Activated naive CD8-positive, alpha-beta T cell treated with anti-CD3 and anti-CD28 coated beads, Interleukin-2, amount 50 U/mL, for 24 hours (primary cell): ENCODE data around the gene SLAMF6.
"Not testable (repeated sequence)": the region's sequence is repeated elsewhere in the genome, so short reads cannot be mapped to it uniquely, and the experiment has no call there.

ENCODE experiments used
- ATAC-seq: fragments of 150-1000 bp; cut with Tn5 transposase; one replicate; pipeline ENCODE4 v1.10.0; 2021
- DNase-seq: peaks from one replicate; pipeline ENCODE4 v3.0.0; 2021
- H3K27ac Mint-ChIP-seq: one replicate; pipeline ENCODE4 v1.8.0; 2021; ENCODE audit warnings: mild to moderate bottlenecking, mixed read lengths
- H3K27me3 Mint-ChIP-seq: one replicate; pipeline ENCODE4 v1.8.0; 2021; ENCODE audit warnings: mixed read lengths
- H3K36me3 Mint-ChIP-seq: one replicate; pipeline ENCODE4 v1.8.0; 2021; ENCODE audit warnings: low read depth, mixed read lengths
- H3K4me1 Mint-ChIP-seq: one replicate; pipeline ENCODE4 v1.8.0; 2021; ENCODE audit warnings: mixed read lengths
- H3K4me3 Mint-ChIP-seq: one replicate; pipeline ENCODE4 v1.8.0; 2021; ENCODE audit warnings: mild to moderate bottlenecking, moderate library complexity, mixed read lengths
- H3K9me3 Mint-ChIP-seq: one replicate; pipeline ENCODE4 v1.8.0; 2021; ENCODE audit warnings: mixed read lengths

SLAMF6 gene

DNA sequence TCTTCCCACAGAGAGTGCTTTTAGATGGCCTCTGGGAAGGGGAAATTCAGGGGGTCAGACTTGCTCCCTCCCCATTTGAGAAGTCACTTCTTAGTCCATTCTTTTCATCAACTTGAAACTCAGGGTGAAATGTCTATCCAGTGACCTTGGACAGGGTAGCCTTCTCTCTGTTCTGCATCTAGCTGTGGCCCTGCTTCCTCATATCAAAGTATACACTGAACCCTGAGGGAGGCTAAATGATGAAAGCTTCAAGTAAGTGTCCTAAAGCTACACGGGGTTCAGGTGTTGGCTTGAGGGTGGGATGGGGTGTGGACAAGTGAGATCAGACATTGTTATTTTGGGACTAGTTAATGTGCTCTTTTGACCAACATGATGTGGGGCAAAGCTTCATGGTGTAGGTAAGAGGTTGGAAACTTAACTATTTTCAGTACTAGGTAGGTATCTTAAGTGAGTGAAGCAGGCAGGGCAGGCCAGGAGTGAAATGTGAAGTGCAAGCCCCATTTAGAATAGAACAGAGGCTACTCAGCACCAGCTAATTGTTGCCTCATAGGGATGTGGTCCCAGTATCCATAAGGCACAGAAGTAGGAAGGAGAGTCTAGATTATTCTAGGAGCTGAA, 41.0 kb downstream of the SLAMF6 start:
- DNase-seq: no peak
- no peaks in the 10 kb centered on the region for H3K27me3 Mint-ChIP-seq
- H3K36me3 Mint-ChIP-seq: peaks cover 68% of the 10 kb centered on the region
- no peak overlapping the region for H3K4me3 Mint-ChIP-seq
- peaks cover 43% of the 10 kb centered on the region for H3K9me3 Mint-ChIP-seq
- ATAC-seq: no peak
- H3K4me1 Mint-ChIP-seq: peaks cover 60% of the 10 kb centered on the region
- H3K27ac Mint-ChIP-seq: peak overlapping the region; percentile 66

DNA sequence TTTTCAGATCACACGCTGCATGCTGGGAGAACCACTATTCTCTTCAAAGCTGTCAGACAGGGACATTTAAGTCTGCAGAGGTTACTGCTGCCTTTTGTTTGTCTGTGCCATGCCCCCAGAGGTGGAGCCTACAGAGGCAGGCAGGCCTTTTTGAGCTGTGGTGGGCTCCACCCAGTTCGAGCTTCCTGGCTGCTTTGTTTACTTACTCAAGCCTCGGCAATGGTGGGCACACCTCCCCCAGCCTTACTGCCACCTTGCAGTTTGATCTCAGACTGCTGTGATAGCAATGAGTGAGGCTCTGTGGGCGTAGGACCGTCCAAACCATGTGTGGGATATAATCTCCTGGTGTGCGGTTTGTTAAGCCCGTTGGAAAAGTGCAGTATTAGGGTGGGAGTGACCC, 42.3 kb downstream of the SLAMF6 start:
- H3K27me3 Mint-ChIP-seq, DNase-seq, ATAC-seq, H3K27ac Mint-ChIP-seq, H3K4me3 Mint-ChIP-seq: not testable (repeated sequence)
- Mint-ChIP-seq H3K36me3 (peaks cover 55% of the 10 kb centered on the region), H3K9me3 (peaks cover 37% of the 10 kb centered on the region), H3K4me1 (peaks cover 51% of the 10 kb centered on the region)

DNA sequence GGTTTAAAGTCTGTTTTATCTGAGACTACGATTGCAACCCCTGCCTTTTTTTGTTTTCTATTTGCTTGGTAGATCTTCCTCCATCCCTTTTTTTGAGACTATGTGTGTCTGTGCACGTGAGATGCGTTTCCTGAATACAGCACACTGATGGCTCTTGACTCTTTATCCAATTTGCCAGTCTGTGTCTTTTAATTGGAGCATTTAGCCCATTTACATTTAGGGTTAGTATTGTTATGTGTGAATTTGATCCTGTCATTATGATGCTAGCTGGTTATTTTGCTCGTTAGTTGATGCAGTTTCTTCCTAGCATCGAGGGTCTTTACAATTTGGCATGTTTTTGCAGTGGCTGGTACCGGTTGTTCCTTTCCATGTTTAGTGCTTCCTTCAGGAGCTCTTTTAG, 44.0 kb downstream of the SLAMF6 start:
- peaks cover 42% of the 10 kb centered on the region for H3K4me1 Mint-ChIP-seq
- DNase-seq, ATAC-seq, H3K27me3 Mint-ChIP-seq, H3K27ac Mint-ChIP-seq, H3K4me3 Mint-ChIP-seq: not testable (repeated sequence)
- H3K9me3 Mint-ChIP-seq: peaks cover 31% of the 10 kb centered on the region
- peaks cover 44% of the 10 kb centered on the region for H3K36me3 Mint-ChIP-seq

DNA sequence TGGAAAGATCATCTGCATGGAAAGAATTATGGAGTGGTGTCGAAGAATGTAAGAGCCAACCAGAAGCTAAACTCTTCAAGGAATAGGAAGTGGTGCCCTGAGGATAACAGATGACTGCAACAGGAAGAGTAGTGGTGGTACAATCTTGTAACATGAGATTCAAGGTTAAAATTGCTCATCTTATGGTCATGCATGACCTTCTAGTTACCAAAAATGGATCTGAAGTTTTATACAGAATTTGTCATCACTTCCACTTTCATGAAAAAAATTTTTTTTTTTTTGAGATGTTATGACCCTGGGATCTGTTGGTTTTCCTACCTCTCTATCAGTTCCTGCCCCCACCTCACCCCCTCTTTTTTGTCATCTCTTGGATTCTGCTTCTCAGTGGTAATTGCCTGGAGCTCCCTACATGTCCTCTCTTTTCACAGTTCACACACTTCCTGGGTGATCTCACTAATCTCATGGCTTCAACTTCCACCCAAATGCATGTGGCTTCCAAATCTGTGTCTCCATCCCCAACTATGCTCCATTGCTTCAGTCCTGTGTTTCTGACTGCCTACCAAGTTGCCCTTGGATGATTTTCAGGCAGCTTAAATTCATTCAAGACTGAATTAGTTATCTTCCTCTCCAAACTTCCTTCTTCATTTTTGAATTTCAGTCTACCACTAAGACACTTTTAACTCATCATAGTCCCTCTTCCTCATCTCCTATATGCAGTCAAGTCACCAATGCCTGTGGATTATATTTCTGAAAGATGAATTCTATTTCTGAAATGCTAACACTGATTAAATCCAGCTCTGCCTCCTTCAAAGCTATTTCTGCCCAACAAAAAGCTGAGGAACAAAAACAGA, 48.4 kb downstream of the SLAMF6 start:
- peaks cover 17% of the 10 kb centered on the region for H3K36me3 Mint-ChIP-seq
- no peak overlapping the region for H3K27ac Mint-ChIP-seq
- H3K27me3 Mint-ChIP-seq: no peaks in the 10 kb centered on the region
- ATAC-seq: peak; percentile 97
- peaks cover 17% of the 10 kb centered on the region for H3K9me3 Mint-ChIP-seq
- no peak overlapping the region for H3K4me3 Mint-ChIP-seq
- no peak for DNase-seq
- H3K4me1 Mint-ChIP-seq: peaks cover 6% of the 10 kb centered on the region

DNA sequence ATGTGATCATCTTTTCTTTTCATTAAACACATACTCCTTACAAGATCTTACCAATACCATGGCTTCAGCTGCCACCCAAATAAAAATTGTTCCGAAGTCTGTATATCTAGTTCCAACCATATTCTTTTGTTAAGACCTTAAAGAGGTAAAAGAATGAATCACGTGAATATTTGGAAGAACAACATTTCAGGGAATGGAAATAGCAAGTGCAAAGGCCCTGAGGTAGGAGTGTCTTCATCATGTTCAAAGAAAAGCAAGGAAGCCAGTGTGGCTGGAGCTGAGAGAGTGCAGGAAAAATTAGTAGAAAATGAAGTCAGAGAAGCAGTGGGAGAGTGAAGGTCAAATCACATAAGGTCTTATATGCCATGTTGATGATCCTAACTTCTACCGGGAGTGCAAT, 50.9 kb downstream of the SLAMF6 start:
- H3K9me3 Mint-ChIP-seq: peaks cover 5% of the 10 kb centered on the region

DNA sequence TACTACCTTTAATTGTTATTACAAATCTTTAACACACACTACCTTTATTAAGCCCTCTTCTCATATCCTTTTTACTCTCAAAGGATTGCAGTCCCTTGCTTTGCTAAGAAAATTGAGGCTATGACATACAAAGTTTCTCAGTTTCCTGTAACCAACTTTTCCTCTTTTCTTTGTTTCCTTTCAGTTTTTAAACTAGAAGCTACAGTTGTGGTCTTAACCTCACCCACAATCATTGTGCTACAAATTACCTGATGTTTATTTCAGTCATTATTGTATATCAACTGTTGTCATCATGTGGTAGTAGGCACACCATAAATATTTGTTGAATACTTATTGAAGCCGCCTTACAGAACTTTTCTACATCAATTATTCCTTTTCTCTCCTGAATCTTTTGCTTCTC, 51.8 kb downstream of the SLAMF6 start:
- Mint-ChIP-seq H3K27me3 (no peaks in the 10 kb centered on the region), H3K4me3 (no peak overlapping the region), H3K27ac (no peak overlapping the region), H3K4me1 (peaks cover 26% of the 10 kb centered on the region), H3K36me3 (peaks cover 4% of the 10 kb centered on the region), H3K9me3 (peaks cover 5% of the 10 kb centered on the region)
- DNase-seq (no peak), ATAC-seq (no peak)

More for the DNA sequence above, 50.9 kb downstream of the SLAMF6 start:
- no peak for ATAC-seq
- Mint-ChIP-seq H3K27me3 (no peaks in the 10 kb centered on the region), H3K4me1 (peaks cover 18% of the 10 kb centered on the region), H3K4me3 (no peak overlapping the region), H3K36me3 (peaks cover 4% of the 10 kb centered on the region), H3K27ac (no peak overlapping the region)
- no peak for DNase-seq

DNA sequence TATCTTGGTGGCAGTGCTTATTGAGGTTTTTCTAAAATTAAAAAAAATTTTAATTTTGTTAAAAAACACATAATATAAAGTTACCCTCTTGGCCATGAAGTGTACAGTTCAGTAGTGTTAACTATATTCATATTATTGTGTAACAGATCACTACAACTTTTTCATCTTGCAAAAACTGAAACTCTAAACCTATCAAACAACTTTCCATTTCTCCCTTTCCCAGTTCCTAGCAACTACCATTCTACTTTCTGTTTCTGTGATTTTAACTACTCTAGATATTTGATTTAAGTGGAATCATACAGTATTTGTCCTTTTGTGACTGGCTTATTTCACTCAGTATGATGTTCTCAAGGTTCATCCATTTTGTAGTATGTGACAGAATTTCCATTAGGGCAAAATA, 55.5 kb downstream of the SLAMF6 start:
- Mint-ChIP-seq H3K9me3 (peaks cover 9% of the 10 kb centered on the region), H3K36me3 (peaks cover 13% of the 10 kb centered on the region), H3K27ac (peak overlapping the region; percentile 89), H3K4me3 (peak overlapping the region; percentile 34), H3K4me1 (peaks cover 59% of the 10 kb centered on the region), H3K27me3 (no peaks in the 10 kb centered on the region)
- ATAC-seq (peak; percentile 23), DNase-seq (no peak)

DNA sequence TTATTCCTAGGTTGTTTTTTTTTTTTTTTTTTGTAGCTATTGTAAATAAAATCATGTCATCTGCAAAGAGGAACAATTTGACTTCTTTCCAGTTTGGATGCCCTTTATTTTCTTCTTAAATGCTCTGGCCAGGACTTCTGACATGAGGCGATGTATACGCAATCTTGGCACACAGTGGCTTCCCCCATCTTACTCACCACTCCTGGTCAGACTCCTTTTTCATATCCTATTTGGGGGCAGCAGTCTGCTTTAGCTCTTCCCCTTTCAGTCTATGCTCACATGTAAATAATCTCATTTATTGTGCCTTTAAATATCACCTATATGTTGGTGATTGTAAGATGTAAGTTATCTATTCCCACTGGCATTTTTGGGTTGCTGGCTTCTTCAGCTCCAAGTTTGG, 56.1 kb downstream of the SLAMF6 start:
- peaks cover 13% of the 10 kb centered on the region for H3K36me3 Mint-ChIP-seq
- ATAC-seq (no peak), DNase-seq (no peak)
- H3K9me3 Mint-ChIP-seq: peaks cover 9% of the 10 kb centered on the region
- no peak overlapping the region for H3K4me3 Mint-ChIP-seq
- no peaks in the 10 kb centered on the region for H3K27me3 Mint-ChIP-seq
- peak overlapping the region; percentile 89 for H3K27ac Mint-ChIP-seq
- peaks cover 65% of the 10 kb centered on the region for H3K4me1 Mint-ChIP-seq

DNA sequence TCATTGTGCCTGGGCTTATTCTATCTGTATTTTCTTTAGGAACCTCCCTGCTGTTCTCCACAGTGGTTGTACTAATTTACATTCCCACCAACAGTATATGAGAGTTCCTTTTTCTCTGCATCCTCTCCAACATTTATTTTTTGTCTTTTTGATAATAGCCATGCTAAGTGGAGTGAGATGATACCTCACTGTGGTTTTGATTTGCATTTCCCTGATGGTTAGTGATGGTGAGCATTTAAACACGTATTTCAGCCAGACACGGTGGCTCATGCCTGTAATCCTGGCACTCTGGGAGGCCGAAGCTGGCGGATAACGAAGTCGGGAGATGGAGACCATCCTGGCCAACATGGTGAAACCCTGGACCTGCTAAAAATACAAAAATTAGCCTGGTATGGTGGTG, 57.9 kb downstream of the SLAMF6 start:
- Mint-ChIP-seq H3K9me3 (peaks cover 9% of the 10 kb centered on the region), H3K4me3 (no peak overlapping the region), H3K36me3 (peaks cover 15% of the 10 kb centered on the region), H3K4me1 (peaks cover 82% of the 10 kb centered on the region), H3K27me3 (no peaks in the 10 kb centered on the region), H3K27ac (peak overlapping the region; percentile 89)
- ATAC-seq (no peak), DNase-seq (no peak)

DNA sequence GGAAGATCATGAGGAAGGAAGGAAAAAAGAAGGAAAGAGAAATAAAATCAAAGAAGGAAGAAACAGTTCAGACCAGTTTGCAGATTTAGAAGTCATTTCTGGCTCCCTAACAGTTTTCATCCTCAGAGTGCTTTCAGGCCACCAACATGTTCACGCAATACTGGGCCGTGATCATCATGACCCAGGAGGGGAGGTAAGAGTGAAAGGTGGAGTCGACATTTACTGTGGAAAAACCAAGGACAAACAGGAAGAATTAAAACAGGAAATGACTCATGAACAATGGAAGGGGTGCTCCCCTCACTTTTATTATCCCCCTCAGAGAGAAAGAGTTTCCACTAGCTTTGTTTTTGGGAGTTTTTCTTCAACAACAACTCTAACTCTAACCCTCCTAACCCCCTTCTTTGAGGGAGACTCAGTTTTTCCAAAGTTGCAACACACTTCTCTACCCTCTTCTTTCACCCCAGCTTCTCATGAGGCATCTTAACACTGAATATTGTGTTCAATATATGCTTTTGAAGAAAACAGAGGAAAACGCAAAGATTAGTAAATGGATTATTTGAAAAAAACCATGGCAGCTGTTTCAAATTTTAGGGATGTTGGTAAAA, 62.3 kb downstream of the SLAMF6 start:
- H3K27ac Mint-ChIP-seq: peak overlapping the region; percentile 100
- H3K4me1 Mint-ChIP-seq: peaks cover 95% of the 10 kb centered on the region
- H3K27me3 Mint-ChIP-seq: no peaks in the 10 kb centered on the region
- ATAC-seq: peak; percentile 78
- H3K4me3 Mint-ChIP-seq: peak overlapping the region; percentile 79
- peak; percentile 58 for DNase-seq
- H3K9me3 Mint-ChIP-seq: peaks cover 3% of the 10 kb centered on the region
- peaks cover 12% of the 10 kb centered on the region for H3K36me3 Mint-ChIP-seq

DNA sequence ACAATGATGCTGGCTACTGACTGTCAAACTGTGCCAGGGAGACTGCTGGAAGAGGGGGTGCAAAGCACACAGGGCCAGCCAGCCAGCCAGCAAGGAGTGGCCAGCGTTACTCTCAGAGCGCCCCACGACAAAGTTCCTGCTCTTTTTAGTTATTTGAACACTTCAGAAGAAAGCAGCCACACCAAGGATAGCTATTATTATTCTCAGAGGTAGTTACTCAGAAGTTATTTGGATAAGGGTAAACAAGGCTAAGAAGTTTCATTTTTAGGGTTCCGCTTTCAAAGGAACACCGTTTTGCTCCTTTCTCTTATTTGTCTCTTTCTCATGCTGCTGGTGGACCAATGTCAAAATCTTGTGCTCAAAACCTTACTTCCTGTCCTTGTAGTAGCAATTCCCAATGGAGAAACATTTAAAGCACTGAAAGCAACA, 62.8 kb downstream of the SLAMF6 start:
- peaks cover 7% of the 10 kb centered on the region for H3K36me3 Mint-ChIP-seq
- H3K9me3 Mint-ChIP-seq: no peaks in the 10 kb centered on the region
- ATAC-seq (peak; percentile 48), DNase-seq (peak; percentile 57)
- peak overlapping the region; percentile 79 for H3K4me3 Mint-ChIP-seq
- peaks cover 95% of the 10 kb centered on the region for H3K4me1 Mint-ChIP-seq
- H3K27me3 Mint-ChIP-seq: no peaks in the 10 kb centered on the region
- peak overlapping the region; percentile 100 for H3K27ac Mint-ChIP-seq

DNA sequence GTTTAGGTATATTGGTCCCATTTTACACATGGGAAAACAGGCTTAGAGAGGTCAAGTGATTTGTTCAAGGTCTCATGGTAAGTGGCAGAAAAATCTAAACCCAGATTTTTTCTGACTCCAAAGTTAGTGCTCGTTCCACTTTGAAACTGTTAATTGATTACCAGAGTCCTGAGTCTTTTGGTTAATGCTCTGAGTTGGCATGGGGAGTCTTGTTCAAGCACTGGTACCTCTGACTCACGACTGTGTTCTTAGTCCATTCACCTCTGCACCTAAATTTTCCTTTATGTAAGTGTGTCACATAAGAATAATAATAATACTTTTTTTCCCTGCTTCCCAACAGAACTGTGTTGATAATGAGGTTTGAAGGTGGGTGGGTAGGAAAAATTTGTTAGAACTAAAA, 63.4 kb downstream of the SLAMF6 start:
- H3K27me3 Mint-ChIP-seq: no peaks in the 10 kb centered on the region
- peak; percentile 67 for ATAC-seq
- peak overlapping the region; percentile 100 for H3K27ac Mint-ChIP-seq
- peaks cover 5% of the 10 kb centered on the region for H3K36me3 Mint-ChIP-seq
- H3K9me3 Mint-ChIP-seq: no peaks in the 10 kb centered on the region
- DNase-seq: no peak
- peak overlapping the region; percentile 79 for H3K4me3 Mint-ChIP-seq
- peaks cover 95% of the 10 kb centered on the region for H3K4me1 Mint-ChIP-seq

DNA sequence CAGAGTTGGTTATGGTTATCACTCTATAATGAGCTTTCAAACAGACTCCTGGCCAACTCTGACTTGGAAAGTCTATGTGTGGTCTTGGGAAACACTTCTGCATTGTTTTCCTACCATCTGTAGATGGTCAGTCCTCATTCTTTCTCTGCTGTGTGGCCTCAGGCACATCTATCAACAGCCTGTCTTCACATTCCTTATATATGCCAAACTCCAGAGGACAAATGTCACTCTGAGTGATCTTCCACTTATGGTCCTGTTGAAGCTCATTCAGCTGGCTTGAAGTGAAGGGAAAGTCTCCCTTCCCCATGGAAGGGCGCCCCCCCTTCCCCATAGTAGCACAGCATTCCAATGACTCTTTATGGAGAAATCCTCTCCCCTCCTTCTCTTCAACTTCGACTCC, 64.0 kb downstream of the SLAMF6 start:
- H3K36me3 Mint-ChIP-seq: peaks cover 5% of the 10 kb centered on the region
- no peak for DNase-seq
- no peaks in the 10 kb centered on the region for H3K27me3 Mint-ChIP-seq
- peaks cover 95% of the 10 kb centered on the region for H3K4me1 Mint-ChIP-seq
- peak overlapping the region; percentile 100 for H3K27ac Mint-ChIP-seq
- peak overlapping the region; percentile 79 for H3K4me3 Mint-ChIP-seq
- ATAC-seq: no peak
- no peaks in the 10 kb centered on the region for H3K9me3 Mint-ChIP-seq

DNA sequence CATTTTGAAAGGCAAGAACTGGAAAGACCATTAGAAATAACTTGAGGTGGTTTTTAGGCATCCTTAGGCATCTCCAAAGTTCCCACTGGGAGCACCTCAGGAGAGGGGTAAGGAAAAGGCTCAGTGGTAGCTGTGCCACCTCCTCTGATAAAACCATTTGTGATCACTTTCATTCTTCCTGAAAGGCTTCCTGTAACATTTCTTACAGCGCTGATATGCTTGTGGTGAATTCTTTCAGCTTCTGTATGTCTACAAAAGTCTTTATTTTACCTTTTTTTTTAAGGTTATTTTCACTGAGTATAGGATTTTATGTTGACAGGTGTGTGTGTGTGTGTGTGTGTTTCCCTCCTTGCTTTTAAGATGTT, 67.9 kb downstream of the SLAMF6 start:
- H3K4me3 Mint-ChIP-seq: peak overlapping the region; percentile 60
- H3K9me3 Mint-ChIP-seq: peaks cover 4% of the 10 kb centered on the region
- peaks cover 4% of the 10 kb centered on the region for H3K36me3 Mint-ChIP-seq
- H3K27ac Mint-ChIP-seq: peak overlapping the region; percentile 100
- peaks cover 96% of the 10 kb centered on the region for H3K4me1 Mint-ChIP-seq
- no peak for ATAC-seq
- no peak for DNase-seq
- H3K27me3 Mint-ChIP-seq: no peaks in the 10 kb centered on the region
